ENCODE results near the gene PARP1. TPM values are rescaled to one million over a fixed set of nuclear protein-coding genes. Genes with fewer than 3 reads are reported as not detected.

The PARP1 gene
- total RNA-seq, 1 donor: 89.4 TPM

GRCh38 chr1:226329237-226329636 lies 78.7 kb downstream of the PARP1 start:
- DNase-seq (ENCODE audit: low read depth): no peak
- no peak overlapping the region for H3K4me3 ChIP-seq (ENCODE audit: low read depth, low read length)
- TF ChIP-seq, protein P1, sequence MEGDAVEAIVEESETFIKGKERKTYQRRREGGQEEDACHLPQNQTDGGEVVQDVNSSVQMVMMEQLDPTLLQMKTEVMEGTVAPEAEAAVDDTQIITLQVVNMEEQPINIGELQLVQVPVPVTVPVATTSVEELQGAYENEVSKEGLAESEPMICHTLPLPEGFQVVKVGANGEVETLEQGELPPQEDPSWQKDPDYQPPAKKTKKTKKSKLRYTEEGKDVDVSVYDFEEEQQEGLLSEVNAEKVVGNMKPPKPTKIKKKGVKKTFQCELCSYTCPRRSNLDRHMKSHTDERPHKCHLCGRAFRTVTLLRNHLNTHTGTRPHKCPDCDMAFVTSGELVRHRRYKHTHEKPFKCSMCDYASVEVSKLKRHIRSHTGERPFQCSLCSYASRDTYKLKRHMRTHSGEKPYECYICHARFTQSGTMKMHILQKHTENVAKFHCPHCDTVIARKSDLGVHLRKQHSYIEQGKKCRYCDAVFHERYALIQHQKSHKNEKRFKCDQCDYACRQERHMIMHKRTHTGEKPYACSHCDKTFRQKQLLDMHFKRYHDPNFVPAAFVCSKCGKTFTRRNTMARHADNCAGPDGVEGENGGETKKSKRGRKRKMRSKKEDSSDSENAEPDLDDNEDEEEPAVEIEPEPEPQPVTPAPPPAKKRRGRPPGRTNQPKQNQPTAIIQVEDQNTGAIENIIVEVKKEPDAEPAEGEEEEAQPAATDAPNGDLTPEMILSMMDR (IDR thresholded peaks at IDR 0.05; ENCODE audit: insufficient read depth, low read depth, low read length): no peak

DNA sequence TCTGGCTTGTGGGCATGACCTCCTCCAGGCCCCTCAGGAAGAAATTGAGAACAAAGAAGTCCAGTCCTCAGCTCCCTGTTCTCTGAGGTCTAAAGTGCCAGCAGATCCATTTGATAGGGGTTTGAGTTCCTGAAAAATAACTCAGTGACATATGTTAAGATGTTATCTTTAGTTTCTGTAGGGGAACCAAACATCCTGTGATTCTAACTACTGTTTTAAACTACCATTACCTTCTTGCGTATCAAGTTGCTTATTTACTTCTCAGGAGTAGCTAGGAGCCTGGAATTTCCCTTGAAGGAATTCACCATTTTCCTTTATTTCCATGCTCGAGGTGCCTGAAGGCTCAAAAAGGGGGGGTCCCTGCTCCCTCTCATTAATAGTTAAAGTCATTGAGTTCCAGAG lies 80.1 kb downstream of the PARP1 start:
- DNase-seq (ENCODE audit: low read depth): no peak
- TF ChIP-seq, protein P1 (IDR thresholded peaks at IDR 0.05; ENCODE audit: insufficient read depth, low read depth, low read length): no peak
- no peak overlapping the region for H3K4me3 ChIP-seq (ENCODE audit: low read depth, low read length)

DNA sequence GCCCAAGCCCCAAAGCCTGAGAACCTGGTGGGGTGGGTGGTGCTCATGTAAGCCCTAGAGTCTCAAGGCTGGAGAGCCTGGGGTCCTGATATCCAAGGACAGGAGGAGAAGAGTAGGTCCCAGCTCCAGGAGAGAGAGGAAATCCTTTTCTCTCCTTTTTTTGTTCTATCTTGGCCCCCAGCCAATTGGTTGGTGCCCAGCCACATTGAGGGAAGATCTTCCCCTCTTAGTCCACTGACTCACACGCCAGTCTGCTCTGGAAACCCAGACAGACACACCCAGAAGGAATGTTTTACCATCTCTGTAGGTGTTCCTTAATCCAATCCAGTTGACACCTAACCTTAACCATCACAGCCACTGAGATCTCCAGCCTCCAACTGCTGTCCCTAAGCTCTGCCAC lies 82.7 kb downstream of the PARP1 start:
- TF ChIP-seq, protein P1 (IDR thresholded peaks at IDR 0.05; ENCODE audit: insufficient read depth, low read depth, low read length): no peak
- H3K4me3 ChIP-seq (ENCODE audit: low read depth, low read length): no peak overlapping the region
- DNase-seq (ENCODE audit: low read depth): no peak

- TF ChIP-seq, protein P1 (IDR thresholded peaks at IDR 0.05; ENCODE audit: insufficient read depth, low read depth, low read length): no peak
- no peak for DNase-seq (ENCODE audit: low read depth)
Measured at GRCh38 chr1:226324479-226324878, 83.4 kb downstream of the PARP1 start.

DNA sequence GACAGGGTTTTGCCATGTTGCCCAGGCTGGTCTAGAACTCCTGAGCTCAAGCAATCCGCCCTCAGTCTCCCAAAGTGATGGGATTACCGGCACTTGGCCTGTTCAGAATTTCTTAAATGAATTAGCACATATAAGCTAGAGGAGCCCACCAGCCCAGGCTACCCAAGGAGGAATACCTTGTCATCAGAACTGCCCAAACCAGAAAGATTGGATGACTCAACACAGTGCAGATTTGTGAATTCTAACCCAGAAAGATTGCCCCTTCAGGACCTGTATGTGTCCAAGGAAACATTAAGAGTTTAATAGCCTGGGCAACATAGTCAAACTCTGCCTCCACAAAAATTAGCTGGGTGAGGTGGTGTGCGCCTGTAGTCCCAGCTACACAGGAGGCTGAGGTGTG lies 84.9 kb downstream of the PARP1 start:
- H3K4me3 ChIP-seq (ENCODE audit: low read depth, low read length): no peak overlapping the region
- TF ChIP-seq, protein P1 (IDR thresholded peaks at IDR 0.05; ENCODE audit: insufficient read depth, low read depth, low read length): no peak
- no peak for DNase-seq (ENCODE audit: low read depth)

More at GRCh38 chr1:226324479-226324878, 83.4 kb downstream of the PARP1 start:
- H3K4me3 ChIP-seq (ENCODE audit: low read depth, low read length): no peak overlapping the region

DNA sequence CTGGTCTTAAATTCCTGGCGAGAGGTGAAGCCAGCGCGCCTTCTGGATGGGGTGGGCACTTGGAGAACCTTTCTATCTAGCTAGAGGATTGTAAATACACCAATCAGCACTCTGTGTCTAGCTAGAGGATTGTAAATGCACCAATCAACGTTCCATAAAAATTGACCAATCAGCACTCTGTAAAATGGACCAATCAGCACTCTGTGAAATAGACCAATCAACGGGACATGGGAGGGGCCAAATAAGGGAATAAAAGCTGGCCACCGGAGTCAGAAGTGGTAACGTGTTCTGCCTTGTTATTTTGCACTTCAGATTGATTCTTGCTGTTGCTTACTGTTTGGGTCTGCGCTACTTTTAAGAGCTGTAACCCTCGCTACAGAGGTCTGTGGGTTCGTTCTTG lies 87.0 kb downstream of the PARP1 start:
- H3K4me3 ChIP-seq (ENCODE audit: low read depth, low read length): no peak overlapping the region
- TF ChIP-seq, protein P1 (IDR thresholded peaks at IDR 0.05; ENCODE audit: insufficient read depth, low read depth, low read length): no peak
- no peak for DNase-seq (ENCODE audit: low read depth)

DNA sequence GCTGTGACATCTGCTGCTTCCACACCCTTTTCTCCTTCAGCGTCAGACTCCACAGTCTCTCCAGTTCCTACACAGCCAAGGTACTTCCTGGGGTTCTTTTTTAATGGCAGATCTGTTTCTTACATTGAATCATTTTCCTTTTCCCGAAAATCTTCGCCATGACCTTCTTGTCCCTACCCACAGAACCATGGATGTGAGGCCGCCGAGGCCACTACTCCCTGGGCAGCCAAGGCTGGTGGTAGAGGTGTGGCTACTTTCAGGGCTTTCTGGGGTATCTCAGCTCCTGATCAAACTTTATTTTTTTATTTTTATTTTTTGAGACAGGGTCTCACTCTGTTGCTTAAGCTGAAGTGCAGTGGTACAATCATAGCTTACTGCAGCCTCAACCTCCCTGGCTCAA lies 89.4 kb downstream of the PARP1 start:
- no peak overlapping the region for H3K4me3 ChIP-seq (ENCODE audit: low read depth, low read length)
- no peak for DNase-seq (ENCODE audit: low read depth)
- TF ChIP-seq, protein P1 (IDR thresholded peaks at IDR 0.05; ENCODE audit: insufficient read depth, low read depth, low read length): no peak
